ENCODE measurements around the gene SLC34A1.
A peak's percentile ranks its signal among the peaks of the same experiment; 100 is the strongest.

The SLC34A1 gene

DNA sequence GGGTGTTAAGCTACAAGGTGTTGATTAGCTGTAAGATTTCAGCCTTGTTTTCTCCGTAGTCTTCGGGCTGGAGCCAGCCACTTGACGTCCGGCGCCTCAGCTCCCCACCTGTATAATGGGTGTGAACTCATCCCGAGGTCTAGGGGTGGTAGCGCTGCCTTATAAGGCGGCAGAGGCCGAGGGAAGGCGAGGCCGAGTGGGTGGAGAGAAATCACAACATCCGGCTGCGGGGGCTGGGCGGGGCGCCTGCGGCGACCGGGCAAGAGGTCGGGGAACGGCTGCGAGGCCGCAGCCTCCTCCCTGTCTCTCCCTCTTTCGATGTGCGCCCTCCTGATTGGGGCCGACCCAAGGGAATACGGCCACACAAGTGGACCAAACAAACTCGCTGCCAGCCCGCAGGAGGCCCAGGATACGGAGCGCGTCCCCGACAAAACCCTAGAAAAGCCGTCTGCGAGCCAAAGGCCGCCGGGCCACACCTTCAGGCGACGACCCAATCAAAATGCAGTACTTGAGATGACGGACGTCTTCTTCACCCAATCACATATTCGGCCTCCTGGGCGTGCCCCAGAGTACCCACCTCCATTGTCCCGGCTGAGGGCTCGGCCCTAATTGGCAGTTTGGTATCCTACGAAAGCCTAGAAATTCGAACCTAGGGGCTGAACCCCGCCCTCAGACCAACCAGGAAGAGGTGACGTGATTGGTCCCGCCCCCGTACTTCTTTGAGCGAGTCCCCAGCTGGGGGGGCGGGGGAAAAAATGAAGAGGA is 41.7 kb downstream of the SLC34A1 start:
- DNase-seq (ENCODE audit: low read depth) = peak; percentile 100
- H3K4me3 ChIP-seq (ENCODE audit: low read length) = peak overlapping the region; percentile 68
- TF ChIP-seq, protein P1, sequence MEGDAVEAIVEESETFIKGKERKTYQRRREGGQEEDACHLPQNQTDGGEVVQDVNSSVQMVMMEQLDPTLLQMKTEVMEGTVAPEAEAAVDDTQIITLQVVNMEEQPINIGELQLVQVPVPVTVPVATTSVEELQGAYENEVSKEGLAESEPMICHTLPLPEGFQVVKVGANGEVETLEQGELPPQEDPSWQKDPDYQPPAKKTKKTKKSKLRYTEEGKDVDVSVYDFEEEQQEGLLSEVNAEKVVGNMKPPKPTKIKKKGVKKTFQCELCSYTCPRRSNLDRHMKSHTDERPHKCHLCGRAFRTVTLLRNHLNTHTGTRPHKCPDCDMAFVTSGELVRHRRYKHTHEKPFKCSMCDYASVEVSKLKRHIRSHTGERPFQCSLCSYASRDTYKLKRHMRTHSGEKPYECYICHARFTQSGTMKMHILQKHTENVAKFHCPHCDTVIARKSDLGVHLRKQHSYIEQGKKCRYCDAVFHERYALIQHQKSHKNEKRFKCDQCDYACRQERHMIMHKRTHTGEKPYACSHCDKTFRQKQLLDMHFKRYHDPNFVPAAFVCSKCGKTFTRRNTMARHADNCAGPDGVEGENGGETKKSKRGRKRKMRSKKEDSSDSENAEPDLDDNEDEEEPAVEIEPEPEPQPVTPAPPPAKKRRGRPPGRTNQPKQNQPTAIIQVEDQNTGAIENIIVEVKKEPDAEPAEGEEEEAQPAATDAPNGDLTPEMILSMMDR (conservative IDR thresholded peaks at IDR 0.05; ENCODE audit: low read depth, low read length) = no peak

DNA sequence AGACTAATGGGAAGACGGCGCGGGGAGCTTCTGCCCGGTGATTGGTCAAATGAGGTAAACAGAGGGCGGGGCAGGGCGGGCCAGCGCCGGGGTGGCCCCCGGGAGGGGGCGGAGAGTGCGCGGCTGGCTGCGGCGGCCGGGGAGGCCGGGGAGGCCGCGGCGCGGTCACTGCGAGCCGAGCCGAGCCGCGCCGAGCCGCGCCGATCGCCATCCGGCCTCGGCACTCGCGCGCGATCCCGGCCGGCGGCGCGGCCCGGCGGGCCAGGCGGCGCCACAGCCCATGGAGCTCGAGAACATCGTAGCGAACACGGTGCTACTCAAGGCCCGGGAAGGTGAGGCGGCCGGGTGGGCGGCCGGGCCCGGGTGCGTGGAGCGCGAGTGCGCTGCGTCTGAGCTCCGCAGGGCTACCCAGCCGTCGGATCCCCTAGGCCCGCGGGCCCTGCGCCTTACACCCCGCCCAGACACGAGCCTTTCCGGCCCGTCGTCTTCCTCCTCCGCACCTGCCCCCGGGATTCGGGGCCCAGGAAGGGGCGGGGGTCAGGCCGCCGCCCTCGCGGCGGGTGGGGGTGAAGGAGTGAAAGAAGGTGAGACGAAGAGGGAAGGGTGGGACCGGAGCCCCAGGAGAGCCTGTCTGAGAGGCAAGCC is 42.5 kb downstream of the SLC34A1 start, which contains the start of gene GRK6:
GRK6 (plus strand) TSS at position 111 of the 645 bp plus-strand sequence; CDS start at position 281, 170 bp downstream.
- H3K4me3 ChIP-seq (ENCODE audit: low read length) = peak within 1 kb of the TSS; percentile 69
- DNase-seq (ENCODE audit: low read depth) = no peak
- TF ChIP-seq, protein P1 (conservative IDR thresholded peaks at IDR 0.05; ENCODE audit: low read depth, low read length) = no peak

DNA sequence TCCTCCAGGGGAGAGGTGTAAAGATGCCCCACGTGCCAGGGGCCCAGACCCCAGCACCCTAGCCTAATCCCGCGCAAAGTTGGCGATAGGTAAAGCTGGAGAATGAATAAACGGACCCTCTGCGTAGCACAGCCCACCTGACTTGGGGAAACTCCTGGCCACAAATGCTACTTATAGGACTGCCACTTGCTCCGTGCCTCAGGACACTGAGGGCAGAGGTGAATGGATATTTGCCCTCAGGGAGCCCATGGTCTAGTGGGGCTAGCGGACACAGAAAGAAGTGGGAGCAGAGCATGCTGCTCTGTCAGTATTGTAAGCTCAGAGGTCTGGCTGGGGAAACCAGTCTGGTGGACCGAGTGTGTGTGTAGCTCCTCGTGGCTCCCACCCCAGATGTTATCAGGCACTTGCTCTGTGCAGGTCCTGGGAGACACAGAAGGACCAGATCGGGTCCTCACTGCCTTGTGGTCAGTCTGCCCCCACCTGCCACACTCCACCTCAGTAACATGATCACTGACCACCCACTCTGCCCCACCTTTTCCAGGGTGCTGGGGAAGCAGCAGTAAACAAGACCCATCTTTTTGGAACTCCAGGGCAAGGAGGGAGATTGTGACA is 43.1 kb downstream of the SLC34A1 start:
- peak overlapping the region; percentile 69 for H3K4me3 ChIP-seq (ENCODE audit: low read length)
- TF ChIP-seq, protein P1 (conservative IDR thresholded peaks at IDR 0.05; ENCODE audit: low read depth, low read length) = no peak
- DNase-seq (ENCODE audit: low read depth) = no peak

DNA sequence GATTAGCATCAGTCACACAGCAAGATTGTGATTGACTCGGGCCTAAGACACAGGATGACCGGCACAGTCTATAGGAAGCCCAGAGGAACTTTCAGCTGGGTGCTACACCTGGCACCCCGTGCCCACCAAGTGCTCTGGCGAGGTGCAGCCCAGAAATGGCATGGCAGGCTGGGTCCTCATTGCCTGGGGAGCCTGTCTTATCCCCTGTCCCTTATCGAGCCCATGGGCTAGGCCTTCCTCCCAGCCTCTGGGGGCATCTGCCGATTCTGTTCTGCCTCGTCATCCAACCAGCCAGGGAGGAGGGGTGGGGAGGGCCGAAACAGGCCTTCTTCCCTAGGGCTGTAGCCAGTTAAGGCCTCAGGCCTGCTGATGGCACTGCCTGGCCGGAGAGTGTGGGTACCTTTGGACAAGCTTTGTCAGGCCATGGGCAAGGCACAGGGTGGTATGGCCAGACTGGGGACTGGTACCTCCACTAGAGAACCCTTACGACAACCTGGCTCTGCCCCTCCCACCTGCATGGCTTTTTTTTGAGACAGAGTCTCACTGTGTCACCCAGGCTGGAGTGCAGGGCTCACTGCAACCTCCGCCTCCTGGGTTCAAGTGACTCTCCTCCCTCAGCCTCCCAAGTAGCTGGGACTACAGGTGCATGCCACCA is 43.8 kb downstream of the SLC34A1 start:
- TF ChIP-seq, protein P1 (conservative IDR thresholded peaks at IDR 0.05; ENCODE audit: low read depth, low read length) = no peak
- H3K4me3 ChIP-seq (ENCODE audit: low read length) = no peak overlapping the region
- DNase-seq (ENCODE audit: low read depth) = no peak

DNA sequence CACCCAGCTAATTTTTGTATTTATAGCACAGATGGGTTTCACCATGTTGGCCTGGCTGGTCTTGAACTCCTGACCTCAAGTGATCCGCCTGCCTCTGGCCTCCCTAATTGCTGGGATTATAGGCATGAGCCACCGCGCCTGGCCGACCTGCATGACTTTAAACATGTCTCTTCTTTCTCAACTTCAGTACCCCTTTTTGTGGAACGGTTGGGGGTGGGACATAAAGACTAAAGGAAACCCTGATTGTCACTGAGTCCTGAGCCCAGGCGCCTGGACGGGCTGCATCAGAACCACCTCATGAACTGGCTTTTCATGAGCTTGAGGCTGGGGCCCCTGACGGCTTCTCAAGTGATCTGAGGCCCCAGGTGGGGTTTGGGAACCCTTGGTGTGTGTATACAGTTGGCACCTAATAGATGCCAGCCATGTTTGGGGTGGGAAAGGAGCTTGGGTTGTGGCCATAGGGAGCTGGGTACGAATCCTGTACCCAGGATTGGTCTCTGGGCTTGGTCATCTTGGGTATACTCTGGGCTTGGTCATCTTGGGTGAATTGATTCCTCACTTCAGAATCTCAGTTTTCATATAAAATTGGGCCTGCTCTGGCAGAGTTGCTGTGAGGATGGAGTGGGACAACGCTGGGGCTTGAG is 44.5 kb downstream of the SLC34A1 start:
- no peak for DNase-seq (ENCODE audit: low read depth)
- H3K4me3 ChIP-seq (ENCODE audit: low read length) = no peak overlapping the region
- TF ChIP-seq, protein P1 (conservative IDR thresholded peaks at IDR 0.05; ENCODE audit: low read depth, low read length) = no peak

DNA sequence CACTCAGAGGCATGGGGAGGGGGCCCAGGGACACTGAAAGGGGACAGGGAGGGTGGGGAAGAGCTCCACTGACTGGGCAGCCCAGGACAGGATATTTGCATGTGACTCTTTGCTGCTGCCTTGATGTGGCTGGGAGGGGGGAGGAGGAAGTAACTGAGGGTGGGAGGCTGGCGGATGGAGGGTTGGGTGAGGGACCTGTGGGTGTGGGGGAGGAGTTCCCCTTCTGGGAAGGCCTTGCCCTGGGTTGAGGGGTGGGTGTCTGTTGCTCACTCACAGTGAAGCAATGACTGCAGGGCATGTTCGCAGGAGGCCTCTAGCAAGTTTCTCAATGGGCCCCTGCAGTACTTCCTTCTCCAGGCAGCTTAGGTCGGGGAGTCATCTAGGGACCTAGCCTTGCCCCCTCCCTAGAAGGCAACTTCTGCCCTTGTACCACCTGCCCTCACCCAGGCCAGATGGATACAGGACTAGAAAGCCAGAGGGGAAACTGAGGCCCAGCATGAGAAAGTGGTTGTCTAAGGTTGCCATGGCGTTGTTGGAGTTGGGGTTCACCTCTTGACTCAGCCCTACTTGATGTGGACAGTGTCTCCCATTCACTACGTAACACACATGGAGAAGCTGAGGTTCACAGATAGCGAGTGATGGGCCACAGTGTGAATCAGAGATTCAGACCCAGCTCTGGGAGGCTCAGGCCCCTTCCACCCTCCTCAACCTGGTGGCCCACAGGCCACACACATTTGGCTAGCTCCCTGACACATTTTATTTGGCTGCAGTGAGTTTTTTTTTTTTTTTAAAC is 45.2 kb downstream of the SLC34A1 start:
- TF ChIP-seq, protein P1 (conservative IDR thresholded peaks at IDR 0.05; ENCODE audit: low read depth, low read length) = no peak
- no peak overlapping the region for H3K4me3 ChIP-seq (ENCODE audit: low read length)
- DNase-seq (ENCODE audit: low read depth) = no peak
